ENCODE measurements around the gene TTLL4. TPM values are rescaled to one million over a fixed set of nuclear protein-coding genes. Genes with fewer than 3 reads are reported as not detected.

Gene TTLL4
- polyA plus RNA-seq, 2 of the 4 experiments (the other 2 are of a cell fraction) = 25.0 to 26.2 TPM

- FAIRE-seq (no peak), DNase-seq (ENCODE audit: low read depth in 1 of 2, low spot score in 1 of 2) (no peak), ATAC-seq (no peak)
- Histone ChIP-seq H3K4me2 (no peak overlapping the region), H3K4me1 (peaks cover 7% of the 10 kb centered on the region; the same call in 2 of the 3 replicates), H3K4me3 (no peak overlapping the region), H3K27ac (no peak overlapping the region), H3K9me3 (no peaks in the 10 kb centered on the region)
- TF ChIP-seq MAFK (IDR thresholded peaks at IDR 0.05; ENCODE audit: partially characterized antibody) (no peak), HOXA7 (CRISPR knock-in tag; IDR thresholded peaks at IDR 0.05) (no peak), JUNB (IDR thresholded peaks at IDR 0.05) (no peak), CBX2 (IDR thresholded peaks at IDR 0.05; ENCODE audit: borderline replicate concordance, low read depth) (no peak), PHF8 (IDR thresholded peaks at IDR 0.05; ENCODE audit: borderline replicate concordance, low read depth) (no peak), NR3C1 (IDR thresholded peaks at IDR 0.05) (no peak), BHLHE40 (IDR thresholded peaks at IDR 0.05; ENCODE audit: low read depth, low read length) (no peak), ZNF302 (CRISPR knock-in tag; IDR thresholded peaks at IDR 0.05) (no peak), HDAC2 (IDR thresholded peaks at IDR 0.05) (no peak), RARB (CRISPR knock-in tag; IDR thresholded peaks at IDR 0.05) (no peak), NFE2L2 (conservative IDR thresholded peaks at IDR 0.05; ENCODE audit: low read length) (no peak), FOSB (CRISPR knock-in tag; IDR thresholded peaks at IDR 0.05) (no peak), USF2 (IDR thresholded peaks at IDR 0.05) (no peak), BCL3 (IDR thresholded peaks at IDR 0.05) (no peak), ZFP36 (IDR thresholded peaks at IDR 0.05; ENCODE audit: borderline replicate concordance, partially characterized antibody) (no peak)
- ChIA-PET POLR2A (interaction anchor here (0.7 kb wide), 1 partner anchor 8 kb away, joined by 3 read pairs; the partner anchor contains the start of genes RNF25 and STK36), CTCF (interaction anchor here (1.0 to 2.4 kb wide), 3 partner anchors 24 to 184 kb away, joined by 3 to 9 read pairs (median 3); no protein-coding TSS in a partner anchor)
- WGBS (ENCODE audit: missing lambda C conversion rate) = 98% methylated on average over 13 of the region's 15 CpGs
Measured at GRCh38 chr2:218663901-218664300, 46.7 kb upstream of the TTLL4 start.

- 99% methylated on average over 7 of the region's 7 CpGs for WGBS (ENCODE audit: missing lambda C conversion rate)
- ChIA-PET CTCF (interaction anchor here (0.9 to 2.4 kb wide), 3 partner anchors 23 to 188 kb away, joined by 3 to 9 read pairs (median 3); no protein-coding TSS in a partner anchor), POLR2A (no interaction called here)
- H3K27ac ChIP-seq = no peak overlapping the region
- H3K9me3 ChIP-seq = no peaks in the 10 kb centered on the region
- FAIRE-seq (no peak), ATAC-seq (no peak), DNase-seq (ENCODE audit: low read depth in 1 of 2, low spot score in 1 of 2) (no peak)
- H3K4me2 ChIP-seq = no peak overlapping the region
- H3K4me1 ChIP-seq = peaks cover 7% of the 10 kb centered on the region; the same call in 2 of the 3 replicates
- H3K4me3 ChIP-seq = no peak overlapping the region
- TF ChIP-seq NFE2L2 (conservative IDR thresholded peaks at IDR 0.05; ENCODE audit: low read length) (no peak), RAD21 (conservative IDR thresholded peaks at IDR 0.05 in 1 of 2, IDR thresholded peaks at IDR 0.05 in 1 of 2) (no peak), NR3C1 (IDR thresholded peaks at IDR 0.05) (no peak), HOXB13 (CRISPR knock-in tag; IDR thresholded peaks at IDR 0.05; ENCODE audit: low read depth) (no peak), POLR2AphosphoS2 (conservative IDR thresholded peaks at IDR 0.05; ENCODE audit: low read length) (no peak), JUNB (IDR thresholded peaks at IDR 0.05) (no peak), HOXB5 (CRISPR knock-in tag; IDR thresholded peaks at IDR 0.05) (no peak), ZNF302 (CRISPR knock-in tag; IDR thresholded peaks at IDR 0.05) (no peak), FOSB (CRISPR knock-in tag; IDR thresholded peaks at IDR 0.05) (no peak), SMC3 (IDR thresholded peaks at IDR 0.05) (no peak)
Measured at GRCh38 chr2:218664653-218665052, 46.0 kb upstream of the TTLL4 start.

GRCh38 chr2:218671097-218671653 is 39.5 kb upstream of the TTLL4 start:
- CTCF ChIA-PET = interaction anchor here (0.9 to 4.3 kb wide), 8 partner anchors 12 to 380 kb away, joined by 3 to 26 read pairs (median 9); partner anchors contain the start of genes BCS1L and ZNF142
- DNase-seq (ENCODE audit: low read depth in 1 of 2, low spot score in 1 of 2) = peak; percentile 16 to 17
- Histone ChIP-seq H3K4me3 (peak overlapping the region; percentile 87), H3K27ac (peak overlapping the region; percentile 84 to 90), H3K4me1 (peaks cover 11% of the 10 kb centered on the region; the same call in 2 of the 3 replicates), H3K9me3 (no peaks in the 10 kb centered on the region), H3K4me2 (peak overlapping the region; percentile 97)
- no peak for FAIRE-seq
- TF ChIP-seq EHF (CRISPR knock-in tag; IDR thresholded peaks at IDR 0.05) (no peak), FOSL2 (IDR thresholded peaks at IDR 0.05) (no peak), FOSL2 (CRISPR knock-in tag; IDR thresholded peaks at IDR 0.05) (no peak), RFX5 (IDR thresholded peaks at IDR 0.05) (0 out of 2 replicates have a peak, but pooled peaks have one; percentile 1), KDM5A (IDR thresholded peaks at IDR 0.05) (no peak), HMGXB4 (CRISPR knock-in tag; IDR thresholded peaks at IDR 0.05; ENCODE audit: borderline replicate concordance) (no peak), HEYL (CRISPR knock-in tag; IDR thresholded peaks at IDR 0.05) (no peak), CBX8 (IDR thresholded peaks at IDR 0.05) (no peak), KDM1A (IDR thresholded peaks at IDR 0.05; ENCODE audit: low read depth) (no peak), ZFP36 (IDR thresholded peaks at IDR 0.05; ENCODE audit: borderline replicate concordance, partially characterized antibody) (no peak)
- POLR2A ChIA-PET = interaction anchor here (1.1 to 2.7 kb wide), 5 partner anchors 8 to 176 kb away, joined by 3 to 37 read pairs (median 3); partner anchors contain the start of genes BCS1L and ZNF142
- WGBS (ENCODE audit: missing lambda C conversion rate) = 45% methylated on average over 12 of the region's 12 CpGs
- ATAC-seq = peak; percentile 57 to 62; a peak in 5 of 6 replicates
